Esophagus mucosa (tissue), 1 donor: Measurements from ENCODE around the gene UBE2L5. TPM values are rescaled to one million over a fixed set of nuclear protein-coding genes. Genes with fewer than 3 reads are reported as not detected.
"Not testable (repeated sequence)": the region's sequence is repeated elsewhere in the genome, so short reads cannot be mapped to it uniquely, and the experiment has no call there.

Source experiments
- ATAC-seq: fragments of 200-7000 bp; cut with Tn5 transposase; one replicate; pipeline ENCODE4 v1.9.1; 2020
- total RNA-seq: library from RNA; stranded (reverse); gene quantifications from one replicate; pipeline ENCODE4 v1.2.4, GENCODE V29; 2023
- donor health status: DM: yes; HTN: yes; CAD: no.

Gene UBE2L5
- total RNA-seq, 1 donor from 2014 or later = not detected

DNA sequence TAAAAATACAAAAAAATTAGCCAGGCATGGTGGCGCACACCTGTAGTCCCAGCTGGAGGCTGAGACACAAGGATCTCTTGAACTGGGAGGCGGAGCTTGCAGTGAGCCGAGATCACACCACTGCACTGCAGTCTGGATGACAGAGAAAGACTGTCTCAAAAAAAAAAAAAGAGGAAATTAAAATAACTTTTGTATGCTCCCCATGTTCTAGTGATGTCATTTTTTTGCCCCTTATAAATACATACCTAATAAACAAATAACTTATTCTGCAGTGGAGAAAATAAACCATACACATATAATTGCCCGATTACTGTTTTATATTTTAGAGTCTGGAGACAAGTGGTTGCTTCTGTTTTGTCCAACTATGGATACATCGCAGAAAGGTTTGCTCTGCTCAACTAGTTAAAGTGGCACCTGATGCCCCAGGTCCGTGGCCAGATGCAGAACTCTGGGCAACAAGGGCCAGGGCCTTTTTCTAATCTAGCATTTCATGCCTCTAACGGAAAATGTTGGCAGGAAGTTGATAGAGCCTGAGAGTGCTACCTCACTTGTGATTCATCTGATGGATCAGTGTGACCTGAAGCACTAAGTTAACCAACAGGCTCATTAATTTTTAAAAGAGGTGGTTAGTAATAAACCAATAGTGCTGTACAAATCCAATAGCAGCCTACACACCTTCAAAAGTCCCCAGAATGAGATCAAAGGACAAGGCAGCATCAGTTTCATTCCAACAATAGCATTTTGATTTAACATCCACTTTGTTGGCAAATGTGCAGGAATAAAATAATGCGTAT lies 18.8 kb downstream of the UBE2L5 start:
- no peak for ATAC-seq

DNA sequence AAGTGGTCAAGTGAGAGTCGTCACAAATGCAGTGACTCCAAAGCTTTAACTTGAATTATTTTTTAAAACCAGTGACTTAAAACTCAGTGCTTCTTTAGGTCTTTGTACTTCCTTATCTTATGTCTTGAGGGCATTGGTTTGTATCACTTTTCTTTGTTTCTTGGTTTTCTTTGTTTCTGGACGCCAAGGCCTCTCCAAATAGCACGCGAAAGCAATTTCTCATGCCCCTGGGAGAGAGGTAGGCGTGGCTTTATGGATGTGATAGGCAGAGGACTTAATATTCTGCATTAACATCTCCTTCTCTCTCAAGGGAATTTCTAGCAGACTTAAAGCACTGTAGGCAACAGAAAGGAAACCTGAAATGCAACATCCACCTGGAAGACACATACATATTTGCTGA lies 20.6 kb downstream of the UBE2L5 start:
- ATAC-seq = no peak

DNA sequence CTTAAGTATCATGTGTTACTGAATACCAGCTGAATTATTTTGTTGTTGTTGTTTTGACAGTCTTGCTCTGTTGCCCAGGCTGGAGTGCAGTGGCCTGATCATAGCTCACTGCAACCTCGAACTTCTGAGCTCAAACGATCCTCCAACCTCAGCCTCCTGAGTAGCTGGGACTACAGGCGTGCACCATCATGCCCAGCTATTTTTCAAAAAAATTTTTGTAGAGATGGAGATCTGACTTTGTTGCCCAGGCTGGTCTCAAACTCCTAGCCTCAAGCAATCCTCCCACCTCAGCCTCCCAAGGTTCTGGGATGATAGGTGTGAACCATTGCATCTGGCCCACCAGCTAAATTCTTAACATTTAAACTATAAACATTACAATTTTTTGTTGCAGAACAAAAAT lies 21.2 kb downstream of the UBE2L5 start:
- ATAC-seq = not testable (repeated sequence)

DNA sequence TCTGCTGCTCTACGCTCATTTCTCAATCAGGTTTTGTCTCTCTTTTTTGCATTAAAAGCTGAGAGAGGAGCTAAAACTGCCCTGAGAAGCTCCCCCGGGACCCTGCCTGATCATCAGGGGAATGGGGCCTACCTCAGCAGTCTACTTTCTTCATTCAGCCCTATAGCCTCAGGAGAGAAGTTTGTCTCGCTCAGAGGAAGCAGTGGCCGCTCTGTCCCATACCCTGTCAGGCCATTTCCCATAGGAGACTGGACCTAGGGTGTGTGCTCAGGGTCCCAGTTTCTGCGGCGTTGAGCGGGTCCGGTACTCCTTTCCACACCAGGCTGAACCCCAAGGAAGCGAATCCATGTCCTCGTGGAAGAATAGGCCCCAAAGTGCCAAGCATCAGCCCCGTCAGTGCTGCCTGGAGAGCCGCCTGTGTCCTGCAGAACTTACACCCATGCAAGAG lies 21.7 kb downstream of the UBE2L5 start:
- peak; percentile 14 for ATAC-seq

DNA sequence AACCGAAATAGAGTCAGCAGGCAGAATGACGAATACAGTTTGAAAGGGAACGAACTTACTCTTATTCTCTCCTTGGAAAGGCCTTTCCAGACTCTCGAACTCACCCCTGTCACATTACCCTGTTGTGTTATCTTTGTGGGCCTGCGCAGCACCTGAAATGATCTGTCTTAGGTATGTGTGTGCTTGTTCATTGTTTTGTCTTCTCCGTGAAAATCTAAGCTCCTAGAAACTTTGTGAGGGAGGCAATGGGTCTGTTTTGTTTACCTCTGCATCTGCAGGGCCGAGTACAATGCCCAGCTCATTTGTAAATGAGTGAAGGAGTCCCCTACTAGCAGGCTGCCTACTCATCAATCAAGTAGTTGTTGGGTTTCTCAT lies 23.8 kb downstream of the UBE2L5 start:
- peak; percentile 33 for ATAC-seq

DNA sequence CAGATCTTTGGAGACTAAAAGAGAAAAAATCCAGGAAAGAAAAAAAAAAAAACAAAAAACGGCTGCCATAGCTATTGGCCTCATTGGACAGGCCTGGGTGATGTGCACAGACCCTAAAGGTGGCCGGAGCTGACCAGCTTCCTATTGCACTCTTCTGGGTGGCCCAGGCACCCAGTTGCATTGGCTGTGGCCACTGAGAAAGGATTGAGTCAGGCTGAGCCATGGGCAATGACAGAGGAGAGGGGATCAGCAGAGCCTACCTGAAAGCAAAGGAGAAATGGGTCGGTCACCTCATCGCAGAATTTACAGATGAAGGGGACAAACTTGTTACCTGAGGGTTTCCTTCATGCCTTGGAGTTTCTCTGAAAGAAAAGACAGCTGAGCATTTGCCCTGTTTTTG lies 26.1 kb downstream of the UBE2L5 start:
- ATAC-seq = no peak

DNA sequence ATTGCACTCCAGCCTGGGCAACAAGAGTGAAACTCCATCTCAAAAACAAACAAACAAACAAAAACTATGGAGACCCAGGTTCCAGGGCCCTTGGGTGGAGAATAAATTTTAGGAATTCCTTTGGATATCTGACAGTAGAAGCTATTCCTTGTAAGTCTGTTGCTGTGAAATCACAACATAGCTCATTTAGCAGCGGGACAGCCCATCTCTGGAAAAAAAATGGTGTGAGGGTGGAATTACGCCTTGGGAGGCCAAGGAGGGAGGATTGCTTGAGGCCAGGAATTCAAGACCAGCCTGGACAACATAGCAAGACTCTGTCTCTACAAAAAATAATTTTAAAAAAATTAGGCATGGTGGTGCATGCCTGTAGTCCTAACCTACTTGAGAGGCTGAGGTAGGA lies 27.8 kb downstream of the UBE2L5 start:
- ATAC-seq = no peak

DNA sequence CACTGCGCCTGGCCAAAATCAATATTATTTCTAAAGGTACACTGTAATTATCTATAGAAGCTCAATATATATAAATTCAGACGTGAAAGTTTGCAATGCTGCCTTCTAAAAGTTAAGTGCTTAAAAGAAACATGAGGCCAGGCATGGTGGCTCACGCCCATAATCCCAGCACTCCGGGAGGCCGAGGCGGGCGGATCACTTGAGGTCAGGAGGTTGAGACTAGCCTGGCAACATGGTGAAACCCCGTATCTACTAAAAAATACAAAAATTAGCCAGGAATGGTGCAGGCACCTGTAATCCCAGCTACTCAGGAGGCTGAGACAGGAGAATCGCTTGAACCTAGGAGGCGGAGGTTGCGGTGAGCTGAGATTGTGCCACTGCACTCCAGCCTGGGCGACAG lies 29.2 kb downstream of the UBE2L5 start:
- ATAC-seq = not testable (repeated sequence)

DNA sequence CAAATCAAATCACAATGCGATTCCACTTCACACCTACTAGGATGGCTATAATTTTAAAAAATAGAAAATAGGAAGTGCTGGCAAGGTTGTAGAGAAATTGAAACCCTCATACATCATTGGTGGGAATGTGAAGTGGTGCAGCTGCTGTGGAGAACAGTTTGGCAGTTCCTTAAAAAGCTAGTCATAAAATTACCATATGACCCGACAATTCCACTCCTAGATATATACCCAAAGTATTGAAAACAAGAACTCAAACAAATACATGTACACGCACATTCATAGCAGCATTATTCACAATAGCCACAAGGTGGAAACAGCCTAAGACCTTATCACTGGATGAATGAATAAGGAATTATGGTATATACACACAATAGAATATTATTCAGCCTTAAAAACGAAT lies 31.4 kb downstream of the UBE2L5 start:
- ATAC-seq = no peak

DNA sequence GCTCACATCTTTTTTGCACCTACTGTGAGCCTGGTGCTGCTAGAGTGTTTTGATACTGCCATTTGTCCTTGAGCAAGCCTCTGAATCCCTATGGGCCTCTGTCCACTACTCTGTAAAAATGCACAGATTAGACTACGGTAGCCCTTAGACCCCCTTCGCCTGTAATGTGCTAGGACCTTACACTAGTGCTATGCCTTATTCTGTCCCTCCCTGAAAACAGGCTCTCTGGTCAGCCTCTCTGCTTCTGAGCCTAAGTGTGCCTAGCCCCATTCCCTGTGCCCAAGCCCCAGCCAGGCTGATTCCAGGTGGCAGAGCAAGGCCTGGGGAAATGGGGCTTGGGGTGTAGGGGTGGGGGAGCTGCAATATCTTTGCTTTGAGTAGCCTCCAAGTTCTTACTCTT lies 32.7 kb downstream of the UBE2L5 start:
- peak; percentile 43 for ATAC-seq

DNA sequence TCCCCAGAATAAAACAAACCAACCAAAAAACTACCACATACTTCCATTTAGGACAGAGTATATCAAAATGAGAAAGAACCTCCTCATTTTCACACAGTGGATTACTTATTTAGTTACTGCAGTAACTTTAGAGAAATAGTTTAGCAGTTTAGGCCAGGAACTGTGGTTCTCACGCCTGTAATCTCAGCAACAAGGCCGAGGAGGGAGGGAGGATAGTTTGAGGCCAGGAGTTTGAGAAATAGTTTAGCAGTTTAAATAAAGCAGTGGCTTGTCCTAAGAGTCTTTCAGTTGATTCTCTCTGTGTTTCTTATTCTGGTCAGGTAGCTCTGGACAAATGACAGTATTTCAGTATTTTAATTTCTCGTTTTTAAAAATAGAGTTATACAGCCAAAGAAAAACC lies 34.0 kb downstream of the UBE2L5 start:
- no peak for ATAC-seq

DNA sequence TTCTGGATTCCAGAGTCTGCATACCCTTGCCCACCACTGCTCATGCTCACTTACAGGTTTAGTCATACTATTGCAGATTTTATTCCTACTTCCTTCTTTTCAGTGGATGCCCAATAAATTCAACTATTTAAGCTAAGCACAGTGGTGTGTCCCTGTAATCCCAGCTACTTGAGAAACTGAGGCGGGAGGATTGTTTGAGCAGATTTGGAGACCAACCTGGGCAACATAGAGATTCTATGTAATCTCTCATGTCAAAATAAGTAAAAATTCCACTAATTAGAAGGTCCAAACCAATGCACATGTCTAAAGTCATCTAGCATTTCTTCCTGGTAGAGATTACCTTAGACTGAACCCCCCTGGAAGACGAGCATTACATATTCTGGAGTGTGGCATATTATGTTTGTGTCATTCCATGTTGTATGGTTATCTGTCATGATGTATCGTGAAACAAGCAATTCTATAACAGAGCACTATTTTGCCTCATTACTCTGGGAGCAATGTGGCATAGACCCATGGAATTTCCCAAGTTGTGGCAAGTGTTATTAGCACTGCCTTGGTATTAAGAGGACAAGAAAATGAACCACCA lies 35.1 kb downstream of the UBE2L5 start:
- no peak for ATAC-seq

DNA sequence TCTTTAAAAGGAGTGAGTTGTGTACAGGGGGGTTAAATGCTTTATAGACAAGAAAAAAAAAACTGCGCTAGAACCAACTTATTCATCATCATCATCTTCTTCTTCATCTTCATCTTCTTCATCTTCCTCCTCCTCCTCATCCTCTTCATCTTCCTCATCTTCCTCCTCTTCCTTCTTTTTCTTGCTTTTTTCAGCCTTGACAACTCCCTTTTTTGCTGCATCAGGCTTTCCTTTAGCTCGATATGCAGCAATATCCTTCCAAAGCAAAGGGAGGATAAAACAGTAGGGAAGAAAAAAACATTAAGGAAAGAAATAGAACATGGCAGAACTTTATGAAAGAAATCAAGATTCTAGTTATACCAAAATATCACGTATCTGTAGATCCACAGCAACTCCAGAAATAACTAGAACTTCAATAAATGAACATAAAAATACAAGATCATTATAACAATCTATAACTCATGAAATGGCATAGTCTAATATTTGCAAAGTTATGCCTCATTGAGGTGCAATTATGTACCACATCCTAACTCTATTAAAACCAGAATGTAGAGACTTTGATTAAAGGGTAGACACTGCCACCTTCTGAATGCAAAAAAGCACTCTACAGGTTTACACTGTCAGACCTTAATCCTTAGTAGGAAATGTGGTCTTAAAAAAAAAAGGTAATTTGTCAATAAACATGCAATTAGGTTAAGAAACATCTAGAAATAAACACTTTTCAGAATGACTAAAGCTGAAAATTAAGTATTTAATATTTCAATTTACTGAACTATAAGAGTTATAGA lies 39.2 kb downstream of the UBE2L5 start:
- not testable (repeated sequence) for ATAC-seq

DNA sequence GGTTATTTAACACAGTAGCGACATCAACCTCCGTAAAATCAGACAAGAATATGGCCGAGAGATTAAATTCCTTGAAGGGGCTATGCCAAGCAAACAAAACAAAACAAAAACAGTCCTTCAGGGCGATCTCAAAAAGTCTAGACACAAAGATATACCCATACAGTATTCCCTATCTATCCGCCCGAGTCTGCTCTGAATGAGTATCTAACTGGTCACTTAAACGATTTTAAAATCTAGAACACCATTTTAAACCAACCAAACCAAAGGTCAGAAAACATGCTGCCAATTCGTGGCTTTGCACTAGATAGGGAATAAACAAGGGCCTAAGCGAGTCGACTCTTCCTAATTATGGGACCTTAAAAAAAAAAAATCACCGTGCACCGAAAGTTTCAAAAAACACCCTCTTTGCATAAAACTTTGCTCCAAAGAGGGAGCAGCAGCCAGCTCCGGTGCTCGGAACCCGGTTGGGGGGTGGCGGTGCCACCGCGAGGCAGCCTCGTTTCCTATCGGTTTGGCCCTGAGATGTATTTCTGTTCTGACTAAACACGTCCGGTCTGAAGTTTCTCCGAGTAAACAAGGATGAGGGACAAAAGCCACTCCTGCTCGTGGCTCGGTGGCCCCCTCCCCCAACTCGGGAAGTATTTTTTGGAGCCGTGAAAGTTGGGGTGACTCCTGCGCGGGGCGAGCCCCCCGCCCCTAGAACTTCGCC lies 41.6 kb downstream of the UBE2L5 start:
- ATAC-seq = peak; percentile 16

DNA sequence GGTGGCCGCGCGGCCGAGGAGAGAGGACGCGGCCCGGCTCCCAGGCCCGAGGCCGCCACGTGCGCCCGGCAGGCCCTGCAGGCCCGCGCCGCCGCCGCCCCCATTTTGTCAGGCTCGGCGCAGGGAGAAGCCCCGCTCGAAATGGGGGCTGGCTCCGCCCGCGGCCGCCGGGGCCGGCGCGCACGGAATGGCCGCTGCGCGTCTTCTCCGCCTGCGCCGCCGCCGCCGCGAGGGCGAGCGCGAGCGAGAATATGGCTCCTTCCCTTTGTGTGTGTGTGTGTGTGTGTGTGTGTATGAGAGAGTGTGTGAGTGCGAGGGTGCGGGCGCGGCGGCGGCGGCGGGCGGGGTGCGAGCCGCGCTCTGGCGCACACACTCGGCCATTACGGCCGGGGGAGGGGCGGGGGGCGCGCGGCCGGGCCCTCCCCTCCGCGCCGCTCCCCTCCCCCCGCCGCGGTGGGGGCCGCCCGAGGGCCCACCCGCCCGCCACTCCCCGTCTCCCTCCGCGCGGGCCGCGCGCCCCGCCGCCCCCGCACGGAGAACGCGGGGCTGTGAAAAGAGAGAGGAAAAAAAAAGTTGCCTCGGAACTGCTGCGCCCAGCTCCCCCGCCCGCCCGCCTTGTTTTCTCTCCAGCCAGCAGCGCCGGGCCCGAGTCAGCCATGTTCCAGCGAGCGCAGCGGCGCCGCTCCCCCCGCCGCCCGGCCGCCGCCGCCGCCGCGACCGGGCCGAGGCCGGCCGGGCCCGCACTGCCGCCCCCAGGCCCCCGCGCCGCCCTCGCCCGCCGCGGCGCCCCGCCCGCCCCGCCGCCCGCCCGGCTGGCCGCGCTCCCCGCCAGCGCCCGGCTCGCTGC lies 42.4 kb downstream of the UBE2L5 start:
- peak; percentile 78 for ATAC-seq

DNA sequence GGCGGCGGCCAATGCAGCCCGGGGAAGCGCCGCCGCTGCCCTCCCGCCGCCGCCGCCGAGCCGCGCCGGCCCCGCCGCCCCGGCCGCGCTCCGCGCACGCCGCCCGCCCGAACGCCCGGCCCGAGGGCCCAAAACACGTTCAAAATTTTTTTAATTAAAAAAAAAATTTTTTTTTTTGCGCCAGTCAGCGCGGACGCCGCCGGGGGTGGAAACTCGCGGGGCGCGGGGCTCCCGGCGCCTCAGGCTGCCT lies 43.0 kb downstream of the UBE2L5 start:
- no peak for ATAC-seq

DNA sequence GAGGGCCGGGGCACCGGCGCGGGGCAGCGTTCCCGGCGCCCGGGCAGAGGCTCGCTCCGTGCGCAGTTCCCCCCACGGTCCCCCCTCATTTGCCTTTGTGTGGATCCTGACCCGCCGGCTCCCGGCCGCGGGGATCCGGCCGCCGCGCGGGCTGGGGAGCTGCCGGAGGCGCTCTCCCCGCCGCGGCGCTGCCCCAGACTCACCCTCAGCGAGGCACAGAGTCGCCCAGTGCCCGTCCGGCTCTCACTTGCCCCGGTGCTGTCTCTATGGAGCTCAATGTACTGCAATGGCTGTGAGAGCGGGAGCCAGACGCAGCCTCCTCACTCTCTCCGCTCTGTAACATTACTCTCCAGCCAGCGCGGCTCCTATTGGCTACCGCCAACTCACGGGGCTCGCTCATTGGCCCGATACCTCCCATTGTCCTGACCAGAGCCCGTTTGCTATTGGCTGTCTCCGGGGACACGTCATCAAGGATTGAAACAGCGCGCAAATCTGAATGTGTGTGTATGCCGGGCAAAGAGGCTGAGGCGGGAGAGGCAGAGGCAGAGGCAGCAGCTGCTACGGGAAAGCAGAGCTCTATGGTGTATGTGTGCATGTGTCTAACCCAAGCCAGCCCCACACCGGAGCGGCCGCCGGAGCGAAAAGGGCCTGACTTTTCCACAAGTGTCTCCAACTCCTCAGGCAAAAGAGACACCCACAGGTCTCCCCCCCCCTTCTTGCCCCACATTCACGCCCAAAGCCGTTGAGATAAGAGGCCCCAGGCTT lies 43.5 kb downstream of the UBE2L5 start, which contains the start of gene HMGB1:
HMGB1 (minus strand) TSS at position 344 of the 765 bp plus-strand sequence. CDS start 2,256 bp downstream, outside the sequence.
- peak; percentile 98 for ATAC-seq

DNA sequence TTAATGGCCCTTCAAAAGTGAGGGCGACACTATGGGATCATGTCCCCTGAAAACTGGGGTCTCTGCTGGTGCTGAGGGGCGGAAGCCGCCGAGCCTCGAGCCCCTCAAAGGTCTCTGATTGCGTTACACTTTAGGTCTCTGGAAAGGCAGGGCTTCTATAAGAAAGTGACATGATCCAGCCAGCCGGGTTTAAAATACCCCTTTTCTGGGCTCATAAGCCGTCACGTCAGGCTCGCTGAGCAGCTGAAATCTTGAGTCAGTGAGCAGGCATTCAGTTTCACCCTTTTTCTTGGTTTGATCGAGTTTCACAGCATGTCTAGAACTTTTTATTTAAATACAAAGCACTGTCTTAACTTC lies 44.0 kb downstream of the UBE2L5 start:
- no peak for ATAC-seq

DNA sequence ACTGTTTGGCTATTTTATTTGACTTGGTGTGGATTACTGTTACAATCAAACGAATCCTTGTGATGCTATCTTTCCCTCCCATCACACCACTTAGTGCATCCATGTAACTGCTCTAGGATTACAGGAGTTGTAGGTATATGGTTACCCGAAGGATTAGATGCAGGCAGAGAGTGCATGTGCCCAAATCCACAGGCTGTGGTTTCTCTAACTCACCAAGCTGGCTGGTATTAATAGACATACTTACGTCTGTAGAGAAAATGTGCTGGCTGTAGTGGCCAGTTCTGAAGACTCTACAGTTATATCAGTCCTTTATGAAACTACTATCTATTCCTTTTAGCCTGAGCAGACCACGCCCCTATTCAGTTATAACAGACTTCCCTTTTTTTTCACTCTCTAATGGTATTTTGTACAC lies 44.6 kb downstream of the UBE2L5 start:
- no peak for ATAC-seq

DNA sequence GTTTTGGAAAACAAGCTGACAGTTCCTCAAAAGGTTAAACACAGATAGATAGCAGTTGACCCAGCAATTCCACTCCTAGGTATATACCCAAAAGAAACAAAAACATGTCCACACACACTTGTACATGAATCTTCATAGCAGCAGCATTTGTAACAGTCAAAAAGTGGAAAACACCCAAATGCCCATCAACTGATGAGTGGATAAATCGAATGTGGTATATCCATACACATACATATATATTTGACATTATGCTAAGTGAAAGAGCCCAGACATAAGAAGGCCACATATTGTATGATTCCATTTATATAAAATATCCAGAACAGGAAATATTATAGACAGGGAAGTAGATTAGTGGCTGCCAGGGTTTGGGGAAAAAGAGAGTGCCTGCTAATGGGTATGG lies 51.4 kb downstream of the UBE2L5 start:
- ATAC-seq = no peak
